ENCODE measurements around the gene TEX2.

Gene TEX2

DNA sequence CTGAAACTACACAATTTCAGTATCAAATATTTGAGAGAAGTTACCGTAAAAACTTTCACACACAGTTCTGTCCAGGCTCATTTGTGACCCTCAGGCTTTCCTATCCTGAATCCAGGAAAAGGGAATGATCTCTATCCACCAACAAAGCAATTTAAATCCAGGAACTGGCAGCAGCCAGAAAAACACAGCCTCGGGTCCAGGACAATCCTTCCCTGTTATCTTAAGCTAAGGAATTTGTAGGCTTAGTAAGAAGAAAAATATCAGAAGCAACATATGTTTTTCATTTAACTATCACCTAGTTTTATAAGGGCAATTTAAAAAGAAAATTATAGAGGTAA lies 47.1 kb downstream of the TEX2 start:
- TF ChIP-seq, protein P1, sequence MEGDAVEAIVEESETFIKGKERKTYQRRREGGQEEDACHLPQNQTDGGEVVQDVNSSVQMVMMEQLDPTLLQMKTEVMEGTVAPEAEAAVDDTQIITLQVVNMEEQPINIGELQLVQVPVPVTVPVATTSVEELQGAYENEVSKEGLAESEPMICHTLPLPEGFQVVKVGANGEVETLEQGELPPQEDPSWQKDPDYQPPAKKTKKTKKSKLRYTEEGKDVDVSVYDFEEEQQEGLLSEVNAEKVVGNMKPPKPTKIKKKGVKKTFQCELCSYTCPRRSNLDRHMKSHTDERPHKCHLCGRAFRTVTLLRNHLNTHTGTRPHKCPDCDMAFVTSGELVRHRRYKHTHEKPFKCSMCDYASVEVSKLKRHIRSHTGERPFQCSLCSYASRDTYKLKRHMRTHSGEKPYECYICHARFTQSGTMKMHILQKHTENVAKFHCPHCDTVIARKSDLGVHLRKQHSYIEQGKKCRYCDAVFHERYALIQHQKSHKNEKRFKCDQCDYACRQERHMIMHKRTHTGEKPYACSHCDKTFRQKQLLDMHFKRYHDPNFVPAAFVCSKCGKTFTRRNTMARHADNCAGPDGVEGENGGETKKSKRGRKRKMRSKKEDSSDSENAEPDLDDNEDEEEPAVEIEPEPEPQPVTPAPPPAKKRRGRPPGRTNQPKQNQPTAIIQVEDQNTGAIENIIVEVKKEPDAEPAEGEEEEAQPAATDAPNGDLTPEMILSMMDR (IDR thresholded peaks at IDR 0.05; ENCODE audit: low read depth, low read length) = no peak
- H3K4me1 ChIP-seq = peaks cover 16% of the 10 kb centered on the region
- no peaks in the 10 kb centered on the region for H3K27me3 ChIP-seq
- peaks cover 18% of the 10 kb centered on the region for H3K36me3 ChIP-seq
- peaks cover 5% of the 10 kb centered on the region for H3K9me3 ChIP-seq
- no peak overlapping the region for H3K4me3 ChIP-seq (ENCODE audit: low read depth, low read length)
- DNase-seq = no peak

DNA sequence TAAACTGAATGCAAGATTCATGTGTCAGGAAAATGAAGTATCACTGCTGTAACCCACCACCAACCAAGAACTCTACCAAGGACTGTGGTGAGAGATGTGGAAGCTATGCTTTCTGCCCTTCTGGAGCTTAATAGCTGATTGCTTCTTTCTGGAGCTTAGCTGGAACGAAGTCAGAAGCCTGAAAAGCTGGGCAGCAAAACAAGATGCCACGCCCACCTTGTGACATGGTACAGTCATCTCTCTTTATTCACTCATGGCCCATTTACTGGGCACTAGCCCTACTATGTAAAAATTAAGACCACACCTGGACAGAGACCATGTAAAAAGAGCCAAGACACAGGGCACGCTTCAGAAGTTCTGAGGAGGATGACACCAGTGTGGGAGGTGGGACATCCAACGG lies 48.1 kb downstream of the TEX2 start:
- H3K27me3 ChIP-seq = no peaks in the 10 kb centered on the region
- H3K9me3 ChIP-seq = no peaks in the 10 kb centered on the region
- peaks cover 16% of the 10 kb centered on the region for H3K4me1 ChIP-seq
- no peak overlapping the region for H3K4me3 ChIP-seq (ENCODE audit: low read depth, low read length)
- H3K36me3 ChIP-seq = peaks cover 18% of the 10 kb centered on the region
- no peak for DNase-seq
- TF ChIP-seq, protein P1 (IDR thresholded peaks at IDR 0.05; ENCODE audit: low read depth, low read length) = no peak

- Histone ChIP-seq H3K4me1 (peaks cover 12% of the 10 kb centered on the region), H3K9me3 (no peaks in the 10 kb centered on the region), H3K27me3 (no peaks in the 10 kb centered on the region), H3K36me3 (peaks cover 18% of the 10 kb centered on the region), H3K4me3 (ENCODE audit: low read depth, low read length) (no peak overlapping the region)
- TF ChIP-seq, protein P1 (IDR thresholded peaks at IDR 0.05; ENCODE audit: low read depth, low read length) = no peak
- no peak for DNase-seq
Measured at GRCh38 chr17:64213995-64214811, 48.9 kb downstream of the TEX2 start.

- Histone ChIP-seq H3K36me3 (peaks cover 18% of the 10 kb centered on the region), H3K27me3 (no peaks in the 10 kb centered on the region), H3K9me3 (no peaks in the 10 kb centered on the region), H3K4me3 (ENCODE audit: low read depth, low read length) (no peak overlapping the region), H3K4me1 (peaks cover 9% of the 10 kb centered on the region)
- TF ChIP-seq, protein P1 (IDR thresholded peaks at IDR 0.05; ENCODE audit: low read depth, low read length) = no peak
- DNase-seq = no peak
Measured at GRCh38 chr17:64212122-64212521, 50.9 kb downstream of the TEX2 start.

- H3K36me3 ChIP-seq = peaks cover 18% of the 10 kb centered on the region
Measured at GRCh38 chr17:64209983-64210382, 53.1 kb downstream of the TEX2 start.

More at GRCh38 chr17:64209983-64210382, 53.1 kb downstream of the TEX2 start:
- no peak overlapping the region for H3K4me3 ChIP-seq (ENCODE audit: low read depth, low read length)
- H3K27me3 ChIP-seq = no peaks in the 10 kb centered on the region
- no peaks in the 10 kb centered on the region for H3K9me3 ChIP-seq
- no peak for DNase-seq
- no peaks in the 10 kb centered on the region for H3K4me1 ChIP-seq
- TF ChIP-seq, protein P1 (IDR thresholded peaks at IDR 0.05; ENCODE audit: low read depth, low read length) = no peak
